Keratinocyte (primary cell): ENCODE results near the gene TNFAIP8L2. TPM values are rescaled to one million over a fixed set of nuclear protein-coding genes. Genes with fewer than 3 reads are reported as not detected.

Experiments used
- DNase-seq: peaks from one replicate; pipeline ENCODE4 v3.0.0-alpha.2; 2011; ENCODE audit warnings: low read depth, missing footprints, low spot score
- FAIRE-seq: peaks from 2 replicates; lab custom pipeline; 2011; peaks lifted over from hg19 to GRCh38; lab: Jason Lieb, UNC
- H2AFZ ChIP-seq: 2 replicates; pipeline ENCODE4 v1.6.0; 2012; ENCODE audit warnings: low read length, control low read depth, inconsistent platforms; ENCODE audit not compliant: control insufficient read depth
- H3K27ac ChIP-seq: 2 replicates; pipeline ENCODE4 v1.5.1; 2011; ENCODE audit warnings: low read length; ENCODE audit not compliant: control insufficient read depth, insufficient read depth
- H3K27me3 ChIP-seq: 3 replicates; pipeline ENCODE4 v1.6.0; 2011; ENCODE audit warnings: low read length; ENCODE audit not compliant: control insufficient read depth, insufficient read depth; ENCODE audit errors: extremely low read depth
- H3K36me3 ChIP-seq, 2 experiments: 2 replicates in 1 of 2; 3 replicates in 1 of 2; pipeline ENCODE4 v1.5.1; 2011; ENCODE audit warnings: low read length in 2 of 2, mild to moderate bottlenecking in 1 of 2; ENCODE audit not compliant: control insufficient read depth in 2 of 2, insufficient read depth in 2 of 2; ENCODE audit errors: extremely low read depth in 1 of 2
- H3K4me1 ChIP-seq: 3 replicates; pipeline ENCODE4 v1.5.1; 2011; ENCODE audit warnings: low read length; ENCODE audit not compliant: control insufficient read depth, insufficient read depth; ENCODE audit errors: extremely low read depth
- H3K4me2 ChIP-seq: 3 replicates; pipeline ENCODE4 v1.6.0; 2011; ENCODE audit warnings: low read depth, low read length; ENCODE audit not compliant: control insufficient read depth, insufficient read depth; ENCODE audit errors: extremely low read depth
- H3K4me3 ChIP-seq, 3 experiments: fragments of 200-600 bp in 1 of 3; sonication (generic) in 1 of 3; 2 replicates in 2 of 3; 3 replicates in 1 of 3; pipeline ENCODE4 v1.5.1; 2011 to 2016; ENCODE audit warnings: low read length in 3 of 3, mild to moderate bottlenecking in 3 of 3, control low read depth in 2 of 3, inconsistent platforms in 1 of 3, low read depth in 1 of 3, mixed read lengths in 1 of 3, mixed run types in 1 of 3, moderate library complexity in 1 of 3; ENCODE audit not compliant: control insufficient read depth in 2 of 3, insufficient read depth in 2 of 3; ENCODE audit errors: extremely low read depth in 1 of 3
- H3K79me2 ChIP-seq: 2 replicates; pipeline ENCODE4 v1.6.0; 2012; ENCODE audit warnings: low read length; ENCODE audit not compliant: control insufficient read depth, insufficient read depth
- H3K9ac ChIP-seq: 3 replicates; pipeline ENCODE4 v1.6.0; 2011; ENCODE audit warnings: low read length; ENCODE audit not compliant: control insufficient read depth, insufficient read depth; ENCODE audit errors: extremely low read depth
- H3K9me1 ChIP-seq: 3 replicates; pipeline ENCODE4 v1.6.0; 2011; ENCODE audit warnings: low read length; ENCODE audit not compliant: control insufficient read depth, insufficient read depth; ENCODE audit errors: extremely low read depth
- H3K9me3 ChIP-seq: 2 replicates; pipeline ENCODE4 v1.5.1; 2012; ENCODE audit warnings: low read depth, low read length; ENCODE audit not compliant: control insufficient read depth
- H4K20me1 ChIP-seq: 3 replicates; pipeline ENCODE4 v1.6.0; 2011; ENCODE audit warnings: low read length; ENCODE audit not compliant: control insufficient read depth, insufficient read depth; ENCODE audit errors: extremely low read depth
- EZH2 ChIP-seq: IDR thresholded peaks from one replicate; pipeline ENCODE4 v1.6.1; 2012; ENCODE audit warnings: inconsistent platforms, mild to moderate bottlenecking, low read length, moderate library complexity
- dilution Hi-C: fragments of 300-500 bp; cut with MboI; formaldehyde crosslinking; loops from one replicate; pipeline ENCODE4 v1.7.0; 2020; ENCODE audit warnings: low sequenced_read_pairs; ENCODE audit not compliant: extremely low pct_ligation_motif_present
- polyA plus RNA-seq, 5 experiments: library from polyadenylated mRNA; depleted of rRNA in 3 of 5; stranded (reverse) in 3 of 5; stranded (forward) in 1 of 5; unstranded in 1 of 5; fragments of >200 nt; gene quantifications; 1 replicate in 1 of 5; 2 replicates in 3 of 5; 3 replicates in 1 of 5; pipeline versions ENCODE4 v1.2.1 to v1.2.3, GENCODE V29; 2011 to 2012; ENCODE audit warnings: missing spikeins in 2 of 5, low read depth in 1 of 5, low replicate concordance in 1 of 5
- TF ChIP-seq, protein P1 (sequence below), 3 experiments: IDR thresholded peaks in 1 of 3; conservative IDR thresholded peaks in 1 of 3; optimal IDR thresholded peaks in 1 of 3; 2 replicates in 2 of 3; 3 replicates in 1 of 3; pipeline versions ENCODE3 to v1.5.1; 2011; ENCODE audit warnings: low read length in 3 of 3, mild to moderate bottlenecking in 3 of 3, moderate library complexity in 2 of 3, control low read depth in 1 of 3, inconsistent platforms in 1 of 3; ENCODE audit not compliant: insufficient read depth in 2 of 3; ENCODE audit errors: extremely low read depth in 1 of 3

Gene TNFAIP8L2
- polyA plus RNA-seq, 1 donor (not counting 4 experiments of a cell fraction or from before 2014, with no cell fraction given), result not detected

- H3K27me3 ChIP-seq, result no peaks in the 10 kb centered on the region
- FAIRE-seq (no peak), DNase-seq (no peak)
- peak overlapping the region; percentile 88 for H3K9ac ChIP-seq
- H2AFZ ChIP-seq, result no peak overlapping the region
- peaks cover 15% of the 10 kb centered on the region for H3K4me1 ChIP-seq
- peaks cover 18% of the 10 kb centered on the region for H3K79me2 ChIP-seq
- TF ChIP-seq, protein P1, sequence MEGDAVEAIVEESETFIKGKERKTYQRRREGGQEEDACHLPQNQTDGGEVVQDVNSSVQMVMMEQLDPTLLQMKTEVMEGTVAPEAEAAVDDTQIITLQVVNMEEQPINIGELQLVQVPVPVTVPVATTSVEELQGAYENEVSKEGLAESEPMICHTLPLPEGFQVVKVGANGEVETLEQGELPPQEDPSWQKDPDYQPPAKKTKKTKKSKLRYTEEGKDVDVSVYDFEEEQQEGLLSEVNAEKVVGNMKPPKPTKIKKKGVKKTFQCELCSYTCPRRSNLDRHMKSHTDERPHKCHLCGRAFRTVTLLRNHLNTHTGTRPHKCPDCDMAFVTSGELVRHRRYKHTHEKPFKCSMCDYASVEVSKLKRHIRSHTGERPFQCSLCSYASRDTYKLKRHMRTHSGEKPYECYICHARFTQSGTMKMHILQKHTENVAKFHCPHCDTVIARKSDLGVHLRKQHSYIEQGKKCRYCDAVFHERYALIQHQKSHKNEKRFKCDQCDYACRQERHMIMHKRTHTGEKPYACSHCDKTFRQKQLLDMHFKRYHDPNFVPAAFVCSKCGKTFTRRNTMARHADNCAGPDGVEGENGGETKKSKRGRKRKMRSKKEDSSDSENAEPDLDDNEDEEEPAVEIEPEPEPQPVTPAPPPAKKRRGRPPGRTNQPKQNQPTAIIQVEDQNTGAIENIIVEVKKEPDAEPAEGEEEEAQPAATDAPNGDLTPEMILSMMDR (optimal IDR thresholded peaks at IDR 0.05 in 1 of 3, IDR thresholded peaks at IDR 0.05 in 1 of 3, conservative IDR thresholded peaks at IDR 0.05 in 1 of 3; ENCODE audit: extremely low read depth in 1 of 3, insufficient read depth in 2 of 3, low read length in 3 of 3), result no peak
- TF ChIP-seq EZH2, result no peak
- peak overlapping the region; percentile 65 to 94 (median 68) for H3K4me3 ChIP-seq
- dilution Hi-C loops, result no loop called here
- H3K36me3 ChIP-seq, result peaks cover 3 to 12% of the 10 kb centered on the region in 2 experiments
- H3K9me3 ChIP-seq, result no peaks in the 10 kb centered on the region
- peak overlapping the region; percentile 83 for H3K27ac ChIP-seq
- H4K20me1 ChIP-seq, result no peaks in the 10 kb centered on the region
- peaks cover 2% of the 10 kb centered on the region for H3K9me1 ChIP-seq
- peak overlapping the region; percentile 91 for H3K4me2 ChIP-seq
Measured at GRCh38 chr1:151167116-151167515, 10.7 kb downstream of the TNFAIP8L2 start.

GRCh38 chr1:151171190-151171589 is 14.7 kb downstream of the TNFAIP8L2 start:
- Histone ChIP-seq H2AFZ (no peak overlapping the region), H3K27ac (no peak overlapping the region), H3K4me2 (no peak overlapping the region), H3K4me3 (no peak overlapping the region), H3K27me3 (no peaks in the 10 kb centered on the region), H3K36me3 (peaks cover 16% of the 10 kb centered on the region in 2 experiments), H3K4me1 (peaks cover 16% of the 10 kb centered on the region), H3K9ac (no peak overlapping the region), H4K20me1 (no peaks in the 10 kb centered on the region), H3K9me1 (peaks cover 2% of the 10 kb centered on the region), H3K79me2 (peaks cover 9% of the 10 kb centered on the region), H3K9me3 (no peaks in the 10 kb centered on the region)
- FAIRE-seq, result no peak
- no peak for DNase-seq
- dilution Hi-C loops, result no loop called here
- TF ChIP-seq, protein P1 (optimal IDR thresholded peaks at IDR 0.05 in 1 of 3, IDR thresholded peaks at IDR 0.05 in 1 of 3, conservative IDR thresholded peaks at IDR 0.05 in 1 of 3; ENCODE audit: extremely low read depth in 1 of 3, insufficient read depth in 2 of 3, low read length in 3 of 3), result no peak
- no peak for TF ChIP-seq EZH2
